Skeletal muscle satellite cell (primary cell): Measurements from ENCODE around the gene NBPF15. TPM values are rescaled to one million over a fixed set of nuclear protein-coding genes. Genes with fewer than 3 reads are reported as not detected.
"Not testable (repeated sequence)": the region's sequence is repeated elsewhere in the genome, so short reads cannot be mapped to it uniquely, and the experiment has no call there.

ENCODE experiments used
- H3K27me3 ChIP-seq: 2 replicates; pipeline ENCODE4 v1.7.0; 2013; ENCODE audit warnings: low read length; ENCODE audit not compliant: control insufficient read depth, insufficient read depth
- H3K36me3 ChIP-seq: 2 replicates; pipeline ENCODE4 v1.7.0; 2013; ENCODE audit warnings: mild to moderate bottlenecking, control low read depth, low read length; ENCODE audit not compliant: insufficient read depth
- H3K4me1 ChIP-seq: 2 replicates; pipeline ENCODE4 v1.7.0; 2013; ENCODE audit warnings: low read length; ENCODE audit not compliant: control insufficient read depth, insufficient read depth
- H3K4me2 ChIP-seq: 2 replicates; pipeline ENCODE4 v1.7.0; 2013; ENCODE audit warnings: mild to moderate bottlenecking, low read length
- H3K4me3 ChIP-seq: 2 replicates; pipeline ENCODE4 v1.7.0; 2013; ENCODE audit warnings: low read length
- H3K9ac ChIP-seq: 2 replicates; pipeline ENCODE4 v1.7.0; 2013; ENCODE audit warnings: mild to moderate bottlenecking, low read depth, low read length, moderate library complexity
- H3K9me3 ChIP-seq: replicated peaks from 2 replicates; pipeline ENCODE4 v1.7.0; 2013; ENCODE audit warnings: mild to moderate bottlenecking, control low read depth, low read length
- total RNA-seq: library from RNA; depleted of rRNA; stranded (reverse); fragments of >200 nt; gene quantifications from 2 replicates; pipeline ENCODE4 v1.2.3, GENCODE V29; 2012; rRNA removed

The NBPF15 gene
- total RNA-seq = 27.3 and 31.7 TPM in 2 replicates

GRCh38 chr1:144461136-144461759 is at the start of gene NBPF15:
Gene NBPF15 (minus strand): TSS chr1:144461669. CDS start chr1:144440003, 21,666 bp downstream.
- H3K9ac ChIP-seq = peak within 1 kb of the TSS; percentile 77
- H3K36me3 ChIP-seq, H3K4me1 ChIP-seq, H3K27me3 ChIP-seq, H3K9me3 ChIP-seq: not testable (repeated sequence)
- H3K4me2 ChIP-seq = peak within 1 kb of the TSS; percentile 74
- H3K4me3 ChIP-seq = peak within 1 kb of the TSS; percentile 86

- not testable (repeated sequence) for H3K9ac ChIP-seq, H3K9me3 ChIP-seq, H3K36me3 ChIP-seq, H3K4me2 ChIP-seq, H3K27me3 ChIP-seq, H3K4me1 ChIP-seq, H3K4me3 ChIP-seq
These were observed 35.0 kb upstream of the NBPF15 start for GRCh38 chr1:144496429-144496828.

GRCh38 chr1:144494130-144494529 is 32.7 kb upstream of the NBPF15 start:
- not testable (repeated sequence) for H3K36me3 ChIP-seq, H3K9ac ChIP-seq, H3K4me3 ChIP-seq, H3K4me1 ChIP-seq, H3K9me3 ChIP-seq, H3K27me3 ChIP-seq, H3K4me2 ChIP-seq

GRCh38 chr1:144490394-144490793 is 28.9 kb upstream of the NBPF15 start:
- not testable (repeated sequence) for H3K9me3 ChIP-seq, H3K36me3 ChIP-seq, H3K4me1 ChIP-seq, H3K27me3 ChIP-seq, H3K4me3 ChIP-seq, H3K4me2 ChIP-seq, H3K9ac ChIP-seq

GRCh38 chr1:144487002-144487401 is 25.5 kb upstream of the NBPF15 start:
- not testable (repeated sequence) for H3K36me3 ChIP-seq, H3K9ac ChIP-seq, H3K27me3 ChIP-seq, H3K4me1 ChIP-seq, H3K9me3 ChIP-seq, H3K4me3 ChIP-seq, H3K4me2 ChIP-seq

GRCh38 chr1:144485048-144485993 is 23.9 kb upstream of the NBPF15 start:
- not testable (repeated sequence) for H3K36me3 ChIP-seq, H3K9me3 ChIP-seq, H3K4me3 ChIP-seq, H3K9ac ChIP-seq, H3K4me2 ChIP-seq, H3K27me3 ChIP-seq, H3K4me1 ChIP-seq

- H3K27me3 ChIP-seq, H3K36me3 ChIP-seq, H3K9me3 ChIP-seq, H3K9ac ChIP-seq, H3K4me3 ChIP-seq, H3K4me1 ChIP-seq, H3K4me2 ChIP-seq: not testable (repeated sequence)
These were observed 12.4 kb upstream of the NBPF15 start for GRCh38 chr1:144473897-144474296.

- not testable (repeated sequence) for H3K4me3 ChIP-seq, H3K9ac ChIP-seq, H3K4me2 ChIP-seq, H3K27me3 ChIP-seq, H3K9me3 ChIP-seq, H3K36me3 ChIP-seq, H3K4me1 ChIP-seq
These were observed 10.0 kb upstream of the NBPF15 start for GRCh38 chr1:144471434-144471833.

- not testable (repeated sequence) for H3K9ac ChIP-seq, H3K4me1 ChIP-seq, H3K9me3 ChIP-seq, H3K4me2 ChIP-seq, H3K27me3 ChIP-seq, H3K36me3 ChIP-seq
- peak overlapping the region; percentile 86 for H3K4me3 ChIP-seq
These were observed 309 bp upstream of the NBPF15 start for GRCh38 chr1:144461778-144462177.

- H3K4me2 ChIP-seq = peak overlapping the region; percentile 74
- not testable (repeated sequence) for H3K4me1 ChIP-seq, H3K36me3 ChIP-seq, H3K9me3 ChIP-seq, H3K27me3 ChIP-seq
- peak overlapping the region; percentile 86 for H3K4me3 ChIP-seq
- peak overlapping the region; percentile 77 for H3K9ac ChIP-seq
These were observed 783 bp downstream of the NBPF15 start for GRCh38 chr1:144460686-144461085.

- not testable (repeated sequence) for H3K27me3 ChIP-seq, H3K9ac ChIP-seq, H3K4me2 ChIP-seq, H3K4me3 ChIP-seq, H3K36me3 ChIP-seq, H3K9me3 ChIP-seq, H3K4me1 ChIP-seq
These were observed 19.1 kb downstream of the NBPF15 start for GRCh38 chr1:144442402-144442801.

- not testable (repeated sequence) for H3K9me3 ChIP-seq, H3K9ac ChIP-seq
These were observed 21.7 kb downstream of the NBPF15 start for GRCh38 chr1:144439737-144440136.

More at GRCh38 chr1:144439737-144440136, 21.7 kb downstream of the NBPF15 start:
- not testable (repeated sequence) for H3K4me2 ChIP-seq, H3K4me3 ChIP-seq, H3K4me1 ChIP-seq, H3K36me3 ChIP-seq, H3K27me3 ChIP-seq
